GF-D8 (cell line): ENCODE measurements around the gene SMARCD1.

Source experiments
- DNase-seq: peaks from one replicate; lab custom pipeline; 2025; lab: John Stamatoyannopoulos, UW

SMARCD1 gene

GRCh38 chr12:50084775-50085614 lies at the start of gene SMARCD1:
Gene SMARCD1, plus strand, starts transcription at chr12:50085342. Its CDS starts 28 bp downstream, at chr12:50085370.
- peak; percentile 79 for DNase-seq

GRCh38 chr12:50038336-50038735 lies 46.8 kb upstream of the SMARCD1 start:
- no peak for DNase-seq

- peak; percentile 35 for DNase-seq
Measured at GRCh38 chr12:50039151-50039835, 45.8 kb upstream of the SMARCD1 start.

- DNase-seq = no peak
Measured at GRCh38 chr12:50040657-50041056, 44.5 kb upstream of the SMARCD1 start.

- DNase-seq = no peak
Measured at GRCh38 chr12:50041062-50041860, 43.9 kb upstream of the SMARCD1 start.

- no peak for DNase-seq
Measured at GRCh38 chr12:50041962-50042361, 43.2 kb upstream of the SMARCD1 start.

GRCh38 chr12:50042693-50043092 lies 42.4 kb upstream of the SMARCD1 start:
- DNase-seq = no peak

- DNase-seq = no peak
Measured at GRCh38 chr12:50043308-50043707, 41.8 kb upstream of the SMARCD1 start.

GRCh38 chr12:50043854-50044253 lies 41.3 kb upstream of the SMARCD1 start:
- DNase-seq = no peak

GRCh38 chr12:50047693-50048250 lies 37.4 kb upstream of the SMARCD1 start:
- no peak for DNase-seq

GRCh38 chr12:50049254-50050118 lies 35.7 kb upstream of the SMARCD1 start:
- DNase-seq = no peak

- no peak for DNase-seq
Measured at GRCh38 chr12:50050119-50050385, 35.1 kb upstream of the SMARCD1 start.

- DNase-seq = peak; percentile 92
Measured at GRCh38 chr12:50050410-50051098, 34.6 kb upstream of the SMARCD1 start.

GRCh38 chr12:50051101-50051806 lies 33.9 kb upstream of the SMARCD1 start:
- DNase-seq = no peak

- no peak for DNase-seq
Measured at GRCh38 chr12:50052544-50052943, 32.6 kb upstream of the SMARCD1 start.

- no peak for DNase-seq
Measured at GRCh38 chr12:50052964-50053363, 32.2 kb upstream of the SMARCD1 start.

GRCh38 chr12:50053583-50053982 lies 31.6 kb upstream of the SMARCD1 start:
- DNase-seq = peak; percentile 52

GRCh38 chr12:50055831-50056638 lies 29.1 kb upstream of the SMARCD1 start:
- DNase-seq = no peak

- DNase-seq = no peak
Measured at GRCh38 chr12:50056639-50056976, 28.5 kb upstream of the SMARCD1 start.
